ENCODE data around the gene GPC6. TPM values are rescaled to one million over a fixed set of nuclear protein-coding genes. Genes with fewer than 3 reads are reported as not detected.

The GPC6 gene
- total and polyA plus RNA-seq, 9 of the 15 experiments (the other 6 are each of a cell fraction or from before 2014, with no cell fraction given), result under 0.01 to 0.20 (median 0.01) TPM; not detected in 4

- ChIA-PET POLR2A (no interaction called here), CTCF (ENCODE audit: low intra/inter-chr PET ratio) (no interaction called here)
- H2AFZ ChIP-seq (ENCODE audit: low read depth, low read length), result no peak overlapping the region
- H4K20me1 ChIP-seq (replicated peaks; ENCODE audit: control insufficient read depth, insufficient read depth, low read length), result no peaks in the 10 kb centered on the region
- WGBS (ENCODE audit: insufficient coverage, low coverage, missing lambda C conversion rate), result 6% methylated on average over 6 of the region's 6 CpGs
- H3K4me2 ChIP-seq (ENCODE audit: insufficient read depth, low read length), result no peak overlapping the region
- BruUV-seq (replicated peaks), result no TSS peak
- H3K4me1 ChIP-seq (replicated peaks in 1 of 2; ENCODE audit: control insufficient read depth in 2 of 2, insufficient read depth in 2 of 2, low read length in 2 of 2), result no peaks in the 10 kb centered on the region
- H3K27ac ChIP-seq (ENCODE audit: extremely low read depth, low read depth, low read length), result no peak overlapping the region
- TF ChIP-seq IRF2 (CRISPR knock-in tag; IDR thresholded peaks at IDR 0.05) (no peak), CLOCK (CRISPR knock-in tag; IDR thresholded peaks at IDR 0.05; ENCODE audit: borderline replicate concordance) (no peak), NR2C2 (CRISPR knock-in tag; IDR thresholded peaks at IDR 0.05) (no peak), NR2C2 (tag; IDR thresholded peaks at IDR 0.05) (no peak), ZFX (CRISPR knock-in tag; IDR thresholded peaks at IDR 0.05) (no peak), MXI1 (IDR thresholded peaks at IDR 0.05; ENCODE audit: low read depth, low read length) (no peak), ZNF644 (tag; IDR thresholded peaks at IDR 0.05; ENCODE audit: low read depth) (no peak), POLR2H (tag; IDR thresholded peaks at IDR 0.05; ENCODE audit: low read depth) (no peak), ZNF75A (CRISPR knock-in tag; IDR thresholded peaks at IDR 0.05) (no peak), ETV6 (IDR thresholded peaks at IDR 0.05; ENCODE audit: borderline replicate concordance in 1 of 2, low read depth in 2 of 2, low read length in 1 of 2) (no peak), ETV6 (CRISPR knock-in tag; IDR thresholded peaks at IDR 0.05; ENCODE audit: borderline replicate concordance) (no peak)
- no peaks in the 10 kb centered on the region for H3K36me3 ChIP-seq (ENCODE audit: control insufficient read depth, insufficient read depth, low read length)
- no peaks in the 10 kb centered on the region for H3K79me2 ChIP-seq (ENCODE audit: control insufficient read depth, insufficient read depth, low read length)
- DNase-seq (ENCODE audit: extremely low read depth in 1 of 4, low spot score in 3 of 4), result no peak
- H3K9me3 ChIP-seq (replicated peaks; ENCODE audit: control insufficient read depth, insufficient read depth, low read depth, low read length), result no peaks in the 10 kb centered on the region
- no peak overlapping the region for H3K9ac ChIP-seq (ENCODE audit: insufficient read depth in 1 of 2, low read depth in 2 of 2, low read length in 2 of 2)
- no peaks in the 10 kb centered on the region for H3K9me1 ChIP-seq (ENCODE audit: control insufficient read depth, insufficient read depth, low read length)
- H3K4me3 ChIP-seq, result no peak overlapping the region
- in situ Hi-C loops (cut with MboI) (no loop called here), intact Hi-C loops (cut with micrococcal nuclease) (no loop called here)
- FAIRE-seq, result no peak
- H3K27me3 ChIP-seq (ENCODE audit: control insufficient read depth in 2 of 2, insufficient read depth in 2 of 2, low read length in 2 of 2), result no peaks in the 10 kb centered on the region
- no peak for ATAC-seq
These were observed 736.9 kb downstream of the GPC6 start for GRCh38 chr13:93963266-93964145.
